Tibial artery (tissue), 4 donors: ENCODE results near the gene CKS2.

Experiments
- DNase-seq, 2 donors: peaks; one replicate each; pipeline ENCODE4 v3.0.0-alpha.2; 2019
- H3K27ac ChIP-seq, 2 donors: fragments of 200-600 bp; sonication (generic) in 1 of 2; 1 replicate in 1 of 2; 2 replicates in 1 of 2; pipeline ENCODE4 v1.5.1; 2018 to 2019; ENCODE audit warnings: mild to moderate bottlenecking in 1 of 2
- H3K27me3 ChIP-seq, 2 donors: fragments of 200-600 bp; sonication (generic) in 1 of 2; one replicate each; pipeline versions ENCODE4 v1.5.1 to v1.6.0; 2016 to 2019
- H3K36me3 ChIP-seq, 3 donors: fragments of 200-600 bp; sonication (generic) in 2 of 3; one replicate each; pipeline ENCODE4 v1.5.1; 2016 to 2019; ENCODE audit warnings: mild to moderate bottlenecking in 2 of 3
- H3K4me1 ChIP-seq, 4 donors: fragments of 200-600 bp; sonication (generic) in 2 of 4; 1 replicate in 3 of 4; 2 replicates in 1 of 4; pipeline ENCODE4 v1.5.1; 2016 to 2019
- H3K4me3 ChIP-seq, 2 donors: fragments of 200-600 bp; sonication (generic) in 1 of 2; 1 replicate in 1 of 2; 2 replicates in 1 of 2; pipeline ENCODE4 v1.5.1; 2018 to 2019; ENCODE audit warnings: mild to moderate bottlenecking in 2 of 2
- H3K9me3 ChIP-seq, 3 donors: fragments of 200-600 bp; sonication (generic) in 1 of 3; one replicate each; pipeline ENCODE4 v1.5.1; 2016 to 2019
- intact Hi-C: fragments of 100-400 bp; cut with DNase I; formaldehyde crosslinking; loops from one replicate; pipeline ENCODE4 v1.15.0; 2023; ENCODE audit warnings: low total_unique reads
- TF ChIP-seq, protein P1 (sequence below), 2 experiments: fragments of 200-600 bp in 1 of 2; fragments of 450-650 bp in 1 of 2; IDR thresholded peaks; one replicate each; pipeline ENCODE4 v1.5.1; 2017 to 2019; ENCODE audit warnings: antibody characterized with exemption in 2 of 2, mild to moderate bottlenecking in 1 of 2, moderate library complexity in 1 of 2

CKS2 gene

DNA sequence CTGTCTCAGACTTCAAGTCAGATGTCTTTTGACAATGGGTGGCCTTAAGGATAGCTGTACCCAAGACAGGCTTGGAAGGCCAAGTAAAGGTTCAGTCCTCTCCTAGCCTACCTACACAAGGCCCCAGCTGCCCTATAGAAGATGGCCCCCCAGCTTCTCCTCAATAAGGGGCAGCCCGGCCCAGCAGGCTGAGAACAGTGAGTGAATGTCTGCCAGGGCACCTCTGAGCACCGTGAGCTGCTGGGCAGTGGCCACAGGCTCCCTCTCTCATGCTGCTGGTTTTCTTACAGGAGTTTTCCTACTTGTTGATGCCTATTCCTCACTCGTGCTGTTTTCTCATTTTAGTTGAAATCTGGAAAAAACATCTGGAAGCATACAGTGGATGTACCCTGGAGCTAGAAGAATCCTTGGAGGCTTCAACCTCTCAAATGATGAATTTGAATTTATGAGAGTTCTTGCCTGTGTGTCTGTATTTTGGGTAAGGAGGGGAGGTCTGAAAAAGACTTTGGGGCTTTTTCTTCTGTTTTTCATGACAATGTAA, 47.5 kb downstream of the CKS2 start:
- Histone ChIP-seq H3K4me1 (no peaks in the 10 kb centered on the region), H3K27ac (no peak overlapping the region), H3K9me3 (no peaks in the 10 kb centered on the region), H3K4me3 (no peak overlapping the region), H3K27me3 (no peaks in the 10 kb centered on the region), H3K36me3 (peaks cover 81 to 93% (median 89%) of the 10 kb centered on the region in 3 donors)
- DNase-seq = no peak
- TF ChIP-seq, protein P1, sequence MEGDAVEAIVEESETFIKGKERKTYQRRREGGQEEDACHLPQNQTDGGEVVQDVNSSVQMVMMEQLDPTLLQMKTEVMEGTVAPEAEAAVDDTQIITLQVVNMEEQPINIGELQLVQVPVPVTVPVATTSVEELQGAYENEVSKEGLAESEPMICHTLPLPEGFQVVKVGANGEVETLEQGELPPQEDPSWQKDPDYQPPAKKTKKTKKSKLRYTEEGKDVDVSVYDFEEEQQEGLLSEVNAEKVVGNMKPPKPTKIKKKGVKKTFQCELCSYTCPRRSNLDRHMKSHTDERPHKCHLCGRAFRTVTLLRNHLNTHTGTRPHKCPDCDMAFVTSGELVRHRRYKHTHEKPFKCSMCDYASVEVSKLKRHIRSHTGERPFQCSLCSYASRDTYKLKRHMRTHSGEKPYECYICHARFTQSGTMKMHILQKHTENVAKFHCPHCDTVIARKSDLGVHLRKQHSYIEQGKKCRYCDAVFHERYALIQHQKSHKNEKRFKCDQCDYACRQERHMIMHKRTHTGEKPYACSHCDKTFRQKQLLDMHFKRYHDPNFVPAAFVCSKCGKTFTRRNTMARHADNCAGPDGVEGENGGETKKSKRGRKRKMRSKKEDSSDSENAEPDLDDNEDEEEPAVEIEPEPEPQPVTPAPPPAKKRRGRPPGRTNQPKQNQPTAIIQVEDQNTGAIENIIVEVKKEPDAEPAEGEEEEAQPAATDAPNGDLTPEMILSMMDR (IDR thresholded peaks at IDR 0.05) = no peak
- intact Hi-C loops = no loop called here

- intact Hi-C loops = no loop called here
- no peaks in the 10 kb centered on the region for H3K9me3 ChIP-seq
- DNase-seq = peak in 1 of 2 donors; percentile 48
- peaks cover 76 to 88% (median 84%) of the 10 kb centered on the region in 3 donors for H3K36me3 ChIP-seq
- no peak overlapping the region for H3K27ac ChIP-seq
- TF ChIP-seq, protein P1 (IDR thresholded peaks at IDR 0.05) = no peak
- H3K27me3 ChIP-seq = no peaks in the 10 kb centered on the region
- H3K4me3 ChIP-seq = no peak overlapping the region
- no peaks in the 10 kb centered on the region for H3K4me1 ChIP-seq
Measured at GRCh38 chr9:89358985-89359384, 48.0 kb downstream of the CKS2 start.

DNA sequence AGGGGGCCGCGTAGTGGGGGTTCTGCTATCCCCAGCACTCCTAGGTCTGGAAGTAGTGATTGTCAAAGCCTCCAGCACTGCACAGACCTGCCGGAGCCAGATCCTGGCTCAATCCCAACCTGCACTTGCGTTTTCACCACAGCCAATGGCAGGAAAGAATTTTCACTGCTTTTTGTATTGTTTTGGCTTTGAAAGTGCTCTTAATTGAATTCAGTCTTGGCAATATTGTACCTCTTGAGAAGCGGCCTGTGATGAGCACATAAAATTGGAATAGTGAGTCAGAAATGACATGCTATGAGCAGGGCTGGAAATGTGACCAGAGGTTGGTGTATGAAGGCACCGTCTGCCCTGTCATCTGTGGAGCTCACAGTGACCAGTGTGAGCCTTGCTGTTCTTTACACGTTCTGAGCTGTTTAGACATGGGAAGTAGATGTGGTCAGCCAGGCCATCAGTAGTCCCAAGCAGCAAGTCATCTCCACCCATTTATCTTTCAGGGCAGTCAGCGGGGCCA, 48.8 kb downstream of the CKS2 start:
- no peaks in the 10 kb centered on the region for H3K4me1 ChIP-seq
- TF ChIP-seq, protein P1 (IDR thresholded peaks at IDR 0.05) = no peak
- H3K36me3 ChIP-seq = peaks cover 68 to 79% (median 75%) of the 10 kb centered on the region in 3 donors
- no peak overlapping the region for H3K4me3 ChIP-seq
- DNase-seq = peak in 1 of 2 donors; percentile 25
- H3K27ac ChIP-seq = no peak overlapping the region
- intact Hi-C loops = no loop called here
- no peaks in the 10 kb centered on the region for H3K27me3 ChIP-seq
- no peaks in the 10 kb centered on the region for H3K9me3 ChIP-seq

GRCh38 chr9:89360465-89360864, 49.5 kb downstream of the CKS2 start:
- TF ChIP-seq, protein P1 (IDR thresholded peaks at IDR 0.05) = no peak
- no peaks in the 10 kb centered on the region for H3K9me3 ChIP-seq
- H3K27ac ChIP-seq = no peak overlapping the region
- H3K4me3 ChIP-seq = no peak overlapping the region
- no peaks in the 10 kb centered on the region for H3K4me1 ChIP-seq
- DNase-seq = no peak
- peaks cover 61 to 74% (median 69%) of the 10 kb centered on the region in 3 donors for H3K36me3 ChIP-seq
- intact Hi-C loops = no loop called here
- H3K27me3 ChIP-seq = no peaks in the 10 kb centered on the region

GRCh38 chr9:89361031-89361430, 50.0 kb downstream of the CKS2 start:
- no peaks in the 10 kb centered on the region for H3K27me3 ChIP-seq
- H3K4me1 ChIP-seq = no peaks in the 10 kb centered on the region
- peak in 1 of 2 donors; percentile 38 for DNase-seq
- intact Hi-C loops = no loop called here
- H3K9me3 ChIP-seq = no peaks in the 10 kb centered on the region
- TF ChIP-seq, protein P1 (IDR thresholded peaks at IDR 0.05) = no peak
- H3K4me3 ChIP-seq = no peak overlapping the region
- H3K27ac ChIP-seq = no peak overlapping the region
- H3K36me3 ChIP-seq = peaks cover 56 to 69% (median 63%) of the 10 kb centered on the region in 3 donors
